ENCODE results near the gene PTCD1.

GRCh38 chr7:99472561-99473314, 34.1 kb upstream of the PTCD1 start, which contains the start of gene ZNF789:
- TF ChIP-seq POLR2AphosphoS5 (IDR thresholded peaks at IDR 0.05; ENCODE audit: low read depth) (peak; percentile 79), CTCF (conservative IDR thresholded peaks at IDR 0.05; ENCODE audit: low read depth in 2 of 2) (no peak), EZH2 (IDR thresholded peaks at IDR 0.05; ENCODE audit: low read depth, unreplicated experiment) (no peak)

All from GM23338 (cell line).